Stomach (tissue), 4 donors: ENCODE data around the gene FAM111A.

ENCODE experiments used
- CTCF ChIP-seq, 7 experiments: fragments of 450-650 bp in 4 of 7; fragments of 200-600 bp in 3 of 7; sonication (generic) in 3 of 7; IDR thresholded peaks; one replicate each; pipeline ENCODE4 v1.5.1; 2016 to 2019; ENCODE audit warnings: antibody characterized with exemption in 7 of 7, control low read depth in 2 of 7, mild to moderate bottlenecking in 1 of 7
- EP300 ChIP-seq: sonication (generic); formaldehyde crosslinking; IDR thresholded peaks from one replicate; pipeline ENCODE4 v1.6.1; 2017; ENCODE audit warnings: antibody characterized with exemption
- POLR2AphosphoS5 ChIP-seq, 3 donors: sonication (generic); formaldehyde crosslinking; IDR thresholded peaks; one replicate each; pipeline ENCODE4 v1.6.1; 2016; ENCODE audit warnings: antibody characterized with exemption in 3 of 3

GRCh38 chr11:59193587-59194130 lies 51.0 kb downstream of the FAM111A start:
- TF ChIP-seq CTCF (IDR thresholded peaks at IDR 0.05) (no peak), POLR2AphosphoS5 (IDR thresholded peaks at IDR 0.05) (no peak), EP300 (no peak)
